GM23248 (cell line): ENCODE results near the gene MPC1.

ENCODE experiments used
- EZH2 ChIP-seq: fragments of 200-600 bp; sonication (generic); IDR thresholded peaks from 2 replicates; pipeline ENCODE4 v1.6.1; 2018; ENCODE audit warnings: antibody characterized with exemption, mild to moderate bottlenecking; ENCODE audit not compliant: insufficient read depth, poor library complexity, severe bottlenecking
- EZH2phosphoT487 ChIP-seq: fragments of 200-600 bp; sonication (generic); IDR thresholded peaks from 2 replicates; pipeline ENCODE4 v1.6.1; 2018; ENCODE audit warnings: antibody characterized with exemption, moderate library complexity, mild to moderate bottlenecking, low read depth; ENCODE audit not compliant: insufficient read depth

DNA sequence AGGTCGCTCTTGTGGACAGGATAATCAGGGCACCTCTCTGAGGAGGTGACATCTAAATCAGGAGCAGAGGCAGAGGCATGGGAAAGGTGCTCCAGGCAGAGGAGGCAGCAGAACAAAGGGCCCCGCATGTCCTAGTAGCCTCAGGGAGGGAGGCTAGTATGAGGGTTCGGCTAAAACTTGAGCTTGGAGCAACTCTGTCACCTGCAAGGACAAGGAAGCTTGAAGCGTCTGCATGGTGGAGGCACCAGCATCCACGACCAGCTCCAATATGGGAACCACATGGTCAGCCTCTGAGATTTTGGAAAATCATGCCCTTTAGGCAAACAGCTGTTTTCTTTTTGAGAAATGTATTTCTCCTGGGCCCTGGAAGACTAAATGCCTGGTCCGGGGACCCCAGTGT, 13.0 kb upstream of the MPC1 start:
- TF ChIP-seq EZH2 = no peak
- TF ChIP-seq EZH2phosphoT487 = no peak
